Lower leg skin (tissue), 3 donors: ENCODE results near the gene ARID1B.

Source experiments
- CTCF ChIP-seq, 3 donors: fragments of 450-650 bp; IDR thresholded peaks; one replicate each; pipeline ENCODE4 v1.5.1; 2016; ENCODE audit warnings: antibody characterized with exemption in 3 of 3, mild to moderate bottlenecking in 3 of 3, moderate library complexity in 2 of 3
- POLR2A ChIP-seq, 2 donors: fragments of 450-650 bp; IDR thresholded peaks; one replicate each; pipeline ENCODE4 v1.6.1; 2016 to 2017; ENCODE audit warnings: antibody characterized with exemption in 2 of 2, mild to moderate bottlenecking in 1 of 2, moderate library complexity in 1 of 2

- no peak for TF ChIP-seq CTCF (IDR thresholded peaks at IDR 0.05)
- no peak for TF ChIP-seq POLR2A (IDR thresholded peaks at IDR 0.05)
Measured at GRCh38 chr6:157066781-157067491, 289.8 kb downstream of the ARID1B start.
